22Rv1 (cell line): ENCODE results near the gene CDKN1A.

Source experiments
- ZFX ChIP-seq: fragments of 450-650 bp; IDR thresholded peaks from 2 replicates; pipeline ENCODE4 v1.6.1; 2017; ENCODE audit warnings: antibody characterized with exemption, borderline replicate concordance
- TF ChIP-seq, protein P1 (sequence below): fragments of 450-650 bp; IDR thresholded peaks from 2 replicates; pipeline ENCODE4 v1.5.1; 2017; ENCODE audit warnings: mild to moderate bottlenecking

DNA sequence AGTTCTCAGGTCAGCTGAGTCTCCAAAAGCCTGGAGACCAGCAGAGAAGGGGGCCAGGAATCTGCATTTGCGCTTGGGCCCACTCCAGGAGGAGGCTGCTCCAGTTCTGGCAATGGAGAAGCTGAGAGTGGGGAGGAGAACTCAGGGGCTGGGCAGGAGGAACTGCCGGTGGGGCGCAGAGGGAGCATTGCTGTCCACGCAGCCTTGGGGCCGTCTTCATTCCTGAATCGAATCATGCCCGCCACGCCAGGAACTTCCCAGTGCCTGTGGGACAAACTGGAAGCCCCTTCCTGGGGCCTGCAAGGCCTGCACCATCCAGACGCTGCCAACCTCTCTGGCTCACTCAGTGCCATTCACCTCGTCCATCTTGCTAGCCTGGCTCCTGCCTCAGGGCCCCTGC, 36.0 kb downstream of the CDKN1A start:
- TF ChIP-seq, protein P1, sequence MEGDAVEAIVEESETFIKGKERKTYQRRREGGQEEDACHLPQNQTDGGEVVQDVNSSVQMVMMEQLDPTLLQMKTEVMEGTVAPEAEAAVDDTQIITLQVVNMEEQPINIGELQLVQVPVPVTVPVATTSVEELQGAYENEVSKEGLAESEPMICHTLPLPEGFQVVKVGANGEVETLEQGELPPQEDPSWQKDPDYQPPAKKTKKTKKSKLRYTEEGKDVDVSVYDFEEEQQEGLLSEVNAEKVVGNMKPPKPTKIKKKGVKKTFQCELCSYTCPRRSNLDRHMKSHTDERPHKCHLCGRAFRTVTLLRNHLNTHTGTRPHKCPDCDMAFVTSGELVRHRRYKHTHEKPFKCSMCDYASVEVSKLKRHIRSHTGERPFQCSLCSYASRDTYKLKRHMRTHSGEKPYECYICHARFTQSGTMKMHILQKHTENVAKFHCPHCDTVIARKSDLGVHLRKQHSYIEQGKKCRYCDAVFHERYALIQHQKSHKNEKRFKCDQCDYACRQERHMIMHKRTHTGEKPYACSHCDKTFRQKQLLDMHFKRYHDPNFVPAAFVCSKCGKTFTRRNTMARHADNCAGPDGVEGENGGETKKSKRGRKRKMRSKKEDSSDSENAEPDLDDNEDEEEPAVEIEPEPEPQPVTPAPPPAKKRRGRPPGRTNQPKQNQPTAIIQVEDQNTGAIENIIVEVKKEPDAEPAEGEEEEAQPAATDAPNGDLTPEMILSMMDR: no peak
- TF ChIP-seq ZFX: no peak
